GM12878 (cell line): ENCODE data around the gene TCEAL9. TPM values are rescaled to one million over a fixed set of nuclear protein-coding genes. Genes with fewer than 3 reads are reported as not detected.

Experiments used
- ATAC-seq: fragments of 200-7000 bp; cut with Tn5 transposase; 3 replicates; pipeline ENCODE4 v1.9.1; 2020; ENCODE audit warnings: mild to moderate bottlenecking, moderate library complexity
- BruUV-seq: library from RNA; stranded (reverse); fragments of 400-500 nt; replicated peaks from 2 replicates; lab custom pipeline; 2021; lab: Mats Ljungman, UMichigan
- CTCF ChIA-PET: fragments of 300-600 bp; sonication (Branson Sonifier 250); formaldehyde crosslinking; extraction: SDS; loops from one replicate; lab custom pipeline; 2021; ENCODE audit warnings: inconsistent platforms; lab: Yijun Ruan, JAX
- POLR2A ChIA-PET: fragments of 350-600 bp; formaldehyde crosslinking; extraction: SDS; loops from one replicate; lab custom pipeline; 2021; ENCODE audit warnings: inconsistent platforms; lab: Charles Lee
- RAD21 ChIA-PET: fragments of 300-600 bp; sonication (Branson Sonifier 250); formaldehyde crosslinking; loops from one replicate; lab custom pipeline; 2023; ENCODE audit warnings: antibody characterized with exemption; ENCODE audit not compliant: unreplicated experiment; lab: Charles Lee
- SMC1A ChIA-PET: fragments of 300-600 bp; sonication (Branson Sonifier 250); formaldehyde crosslinking; loops from one replicate; lab custom pipeline; 2023; ENCODE audit not compliant: unreplicated experiment, uncharacterized antibody; lab: Charles Lee
- DNase-seq: peaks from one replicate; pipeline ENCODE4 v3.0.0-alpha.2; 2011; ENCODE audit warnings: low read depth, low spot score
- FAIRE-seq: peaks from 3 replicates; lab custom pipeline; 2011; peaks lifted over from hg19 to GRCh38; lab: Jason Lieb, UNC
- H2AFZ ChIP-seq: 2 replicates; pipeline ENCODE4 v1.6.0; 2011; ENCODE audit warnings: low read depth, low read length, control low read depth; ENCODE audit not compliant: control insufficient read depth
- H3K27ac ChIP-seq: 2 replicates; pipeline ENCODE4 v1.5.1; 2011; ENCODE audit warnings: control low read depth; ENCODE audit not compliant: control insufficient read depth, insufficient read depth
- H3K27me3 ChIP-seq, 2 experiments: replicated peaks in 1 of 2; 2 replicates each; pipeline versions ENCODE4 v1.6.0 to v1.6.1; 2011; ENCODE audit warnings: low read length in 1 of 2; ENCODE audit not compliant: control insufficient read depth in 2 of 2, insufficient read depth in 2 of 2
- H3K36me3 ChIP-seq, 2 experiments: 2 replicates each; pipeline ENCODE4 v1.5.1; 2011; ENCODE audit warnings: low read length in 1 of 2; ENCODE audit not compliant: control insufficient read depth in 2 of 2, insufficient read depth in 2 of 2
- H3K4me1 ChIP-seq: 2 replicates; pipeline ENCODE4 v1.6.1; 2011; ENCODE audit warnings: mild to moderate bottlenecking, low read length, moderate library complexity, mixed read lengths; ENCODE audit not compliant: control insufficient read depth, insufficient read depth
- H3K4me2 ChIP-seq: 2 replicates; pipeline ENCODE4 v1.6.0; 2011; ENCODE audit warnings: control low read depth; ENCODE audit not compliant: control insufficient read depth, insufficient read depth
- H3K4me3 ChIP-seq: fragments of 200-600 bp; sonication (generic); 2 replicates; pipeline ENCODE4 v1.5.1; 2016
- H3K79me2 ChIP-seq: 2 replicates; pipeline ENCODE4 v1.6.0; 2011; ENCODE audit warnings: low read length; ENCODE audit not compliant: control insufficient read depth, insufficient read depth
- H3K9ac ChIP-seq: 2 replicates; pipeline ENCODE4 v1.8.0; 2011; ENCODE audit warnings: low read length, control low read depth, mixed read lengths; ENCODE audit not compliant: control insufficient read depth, insufficient read depth
- H3K9me3 ChIP-seq: replicated peaks from 3 replicates; pipeline ENCODE4 v1.5.1; 2011; ENCODE audit warnings: mild to moderate bottlenecking, low read length; ENCODE audit not compliant: control insufficient read depth, insufficient read depth
- H4K20me1 ChIP-seq: 2 replicates; pipeline ENCODE4 v1.6.0; 2011; ENCODE audit not compliant: control insufficient read depth, insufficient read depth
- EED ChIP-seq: sonication (generic); IDR thresholded peaks from 2 replicates; pipeline ENCODE4 v1.6.1; 2016; ENCODE audit warnings: antibody characterized with exemption, low read depth
- EGR1 ChIP-seq, 2 experiments: IDR thresholded peaks; 1 replicate in 1 of 2; 2 replicates in 1 of 2; pipeline ENCODE4 v1.6.1; 2011 to 2012; ENCODE audit warnings: low read depth in 2 of 2, low read length in 2 of 2, borderline replicate concordance in 1 of 2, mild to moderate bottlenecking in 1 of 2, moderate library complexity in 1 of 2
- ETV6 ChIP-seq, 2 experiments: fragments of 450-650 bp in 1 of 2; IDR thresholded peaks in 1 of 2; conservative IDR thresholded peaks in 1 of 2; 2 replicates each; pipeline ENCODE4 v1.6.1; 2014; ENCODE audit warnings: antibody characterized with exemption in 1 of 2, borderline replicate concordance in 1 of 2, low read depth in 1 of 2, mild to moderate bottlenecking in 1 of 2, moderate library complexity in 1 of 2
- MXI1 ChIP-seq: fragments of 150-350 bp; IDR thresholded peaks from 2 replicates; pipeline ENCODE4 v1.6.1; 2011; ENCODE audit warnings: low read depth, mild to moderate bottlenecking, inconsistent platforms, low read length, improper control_type of control experiment
- NR2C2 ChIP-seq: IDR thresholded peaks from 2 replicates; pipeline ENCODE4 v1.6.1; 2011; ENCODE audit warnings: borderline replicate concordance, low read depth; ENCODE audit not compliant: control insufficient read depth, insufficient read length
- POLR2AphosphoS5 ChIP-seq: IDR thresholded peaks from 2 replicates; pipeline ENCODE4 v1.6.1; 2011; ENCODE audit warnings: mild to moderate bottlenecking, low read length, inconsistent platforms
- TCF3 ChIP-seq: IDR thresholded peaks from 2 replicates; pipeline ENCODE4 v1.6.1; 2012; ENCODE audit warnings: low read depth, mild to moderate bottlenecking, low read length, borderline replicate concordance; ENCODE audit not compliant: insufficient read depth
- WRNIP1 ChIP-seq: IDR thresholded peaks from 2 replicates; pipeline ENCODE4 v1.6.1; 2011; ENCODE audit warnings: low read depth, low read length, improper control_type of control experiment, borderline replicate concordance
- WGBS: methylation state at CpG from one replicate; pipeline ENCODE4 v1.1.6; 2016; ENCODE audit warnings: low lambda C conversion rate; ENCODE audit not compliant: insufficient replicate concordance, insufficient coverage; ENCODE audit errors: missing lambda C conversion rate; 5-methylcytosine and 5-hydroxymethylcytosine counted together
- in situ Hi-C: fragments of 300-500 bp; cut with MboI; formaldehyde crosslinking; loops from 9 replicates; pipeline ENCODE4 v1.14.3; 2018; ENCODE audit warnings: mixed read lengths
- intact Hi-C: fragments of 100-400 bp; cut with micrococcal nuclease; formaldehyde crosslinking; loops from one replicate; pipeline ENCODE4 v1.14.2; 2022; ENCODE audit not compliant: unreplicated experiment
- polyA plus RNA-seq, 11 experiments: library from polyadenylated mRNA; depleted of rRNA in 4 of 11; unstranded in 6 of 11; stranded (reverse) in 5 of 11; fragments of >200 nt; fragmentation: Nextera tagmentation in 4 of 11; fragmentation: Illumina TruSeq in 1 of 11; extraction: Ambion mirVana in 4 of 11; extraction: Trizol in 1 of 11; gene quantifications; 1 replicate in 1 of 11; 2 replicates in 10 of 11; pipeline versions ENCODE4 v1.2.1 to v1.2.3, GENCODE V29; 2011 to 2016; ENCODE audit warnings: inconsistent platforms in 2 of 11, missing spikeins in 2 of 11, low read depth in 1 of 11
- total RNA-seq, 4 experiments: library from RNA; depleted of rRNA in 3 of 4; stranded (reverse); fragments of >200 nt in 3 of 4; fragmentation: Illumina TruSeq in 1 of 4; extraction: Trizol in 1 of 4; gene quantifications; 2 replicates each; pipeline versions ENCODE4 v1.2.1 to v1.2.3, GENCODE V29; 2013 to 2021
- TF ChIP-seq, protein P1 (sequence below): fragments of 450-650 bp; IDR thresholded peaks from 2 replicates; pipeline ENCODE4 v1.6.1; 2017; ENCODE audit warnings: mild to moderate bottlenecking
- TF ChIP-seq, protein P2 (sequence below): fragments of 150-350 bp; IDR thresholded peaks from 2 replicates; pipeline ENCODE4 v1.6.1; 2016; ENCODE audit warnings: low read depth, low read length

TCEAL9 gene
- total and polyA plus RNA-seq, 10 of the 15 experiments (the other 5 are each of a cell fraction or from before 2014, with no cell fraction given), result 0.39 to 2.5 (median 0.90) TPM

DNA sequence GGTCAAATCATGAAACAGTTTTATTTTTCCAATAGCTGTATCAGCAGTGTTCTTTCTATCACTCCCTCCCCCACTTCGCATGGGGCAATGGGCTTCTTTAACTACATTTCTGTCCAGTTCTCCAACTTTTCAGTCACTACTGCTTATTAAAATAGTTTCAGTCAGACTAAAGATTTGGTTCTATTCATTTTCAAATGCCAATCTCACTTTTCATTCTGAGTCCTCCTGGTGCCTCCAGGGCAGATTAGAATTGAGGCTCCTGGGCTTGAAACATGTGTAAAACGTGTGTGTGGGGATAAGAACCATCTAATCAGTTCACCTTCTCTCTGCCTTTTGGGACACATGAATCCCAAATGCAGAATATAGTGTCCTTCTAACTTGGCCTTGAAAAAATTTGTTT, 16.6 kb downstream of the TCEAL9 start:
- Histone ChIP-seq H3K4me1 (no peaks in the 10 kb centered on the region), H3K4me2 (no peak overlapping the region), H2AFZ (no peak overlapping the region), H3K4me3 (no peak overlapping the region), H3K27me3 (no peaks in the 10 kb centered on the region), H3K36me3 (no peaks in the 10 kb centered on the region), H3K9ac (no peak overlapping the region), H4K20me1 (no peaks in the 10 kb centered on the region), H3K79me2 (no peaks in the 10 kb centered on the region), H3K9me3 (no peaks in the 10 kb centered on the region), H3K27ac (no peak overlapping the region)
- ATAC-seq, result no peak
- 15% methylated on average over 2 of the region's 2 CpGs for WGBS
- DNase-seq, result no peak
- CTCF ChIA-PET, result interaction anchor here (1.1 kb wide), 1 partner anchor 162 kb away, joined by 3 read pairs; no protein-coding TSS in a partner anchor
- no TSS peak for BruUV-seq
- POLR2A ChIA-PET, result no interaction called here
- FAIRE-seq, result no peak
- RAD21 ChIA-PET, result no interaction called here
- intact Hi-C loops (no loop called here), in situ Hi-C loops (no loop called here)
- TF ChIP-seq NR2C2, result no peak
- TF ChIP-seq MXI1, result no peak
- SMC1A ChIA-PET, result no interaction called here

DNA sequence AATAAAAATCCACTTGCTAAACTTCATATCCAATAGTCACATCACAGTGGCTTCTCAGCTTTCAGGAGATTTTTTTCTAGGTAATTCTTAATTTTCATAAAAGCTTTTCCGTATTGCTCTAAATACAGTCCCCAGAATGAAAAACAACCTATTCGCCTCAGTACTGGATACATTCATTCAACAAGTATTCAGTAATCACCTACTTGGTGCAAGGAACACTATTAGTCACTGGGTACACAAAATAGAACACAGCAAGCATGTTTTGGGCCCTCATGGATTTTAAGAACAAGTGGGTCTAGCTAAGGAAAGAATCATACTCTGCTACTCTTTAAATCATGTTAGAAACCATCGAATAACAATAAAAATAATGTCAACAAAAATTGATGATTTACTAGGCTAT, 17.3 kb downstream of the TCEAL9 start:
- H3K36me3 ChIP-seq, result no peaks in the 10 kb centered on the region
- DNase-seq (no peak), ATAC-seq (no peak), FAIRE-seq (no peak)
- ChIA-PET RAD21 (no interaction called here), SMC1A (no interaction called here), CTCF (no interaction called here), POLR2A (no interaction called here)
- H3K4me3 ChIP-seq, result no peak overlapping the region
- H3K9me3 ChIP-seq, result no peaks in the 10 kb centered on the region
- H4K20me1 ChIP-seq, result no peaks in the 10 kb centered on the region
- no peak overlapping the region for H3K27ac ChIP-seq
- no peak overlapping the region for H2AFZ ChIP-seq
- H3K9ac ChIP-seq, result no peak overlapping the region
- H3K4me2 ChIP-seq, result no peak overlapping the region
- H3K27me3 ChIP-seq, result no peaks in the 10 kb centered on the region
- 24% methylated on average over 3 of the region's 3 CpGs for WGBS
- H3K4me1 ChIP-seq, result no peaks in the 10 kb centered on the region
- no peaks in the 10 kb centered on the region for H3K79me2 ChIP-seq
- intact Hi-C loops, result no loop called here
- BruUV-seq, result no TSS peak
- in situ Hi-C loops, result no loop called here
- TF ChIP-seq, protein P1, sequence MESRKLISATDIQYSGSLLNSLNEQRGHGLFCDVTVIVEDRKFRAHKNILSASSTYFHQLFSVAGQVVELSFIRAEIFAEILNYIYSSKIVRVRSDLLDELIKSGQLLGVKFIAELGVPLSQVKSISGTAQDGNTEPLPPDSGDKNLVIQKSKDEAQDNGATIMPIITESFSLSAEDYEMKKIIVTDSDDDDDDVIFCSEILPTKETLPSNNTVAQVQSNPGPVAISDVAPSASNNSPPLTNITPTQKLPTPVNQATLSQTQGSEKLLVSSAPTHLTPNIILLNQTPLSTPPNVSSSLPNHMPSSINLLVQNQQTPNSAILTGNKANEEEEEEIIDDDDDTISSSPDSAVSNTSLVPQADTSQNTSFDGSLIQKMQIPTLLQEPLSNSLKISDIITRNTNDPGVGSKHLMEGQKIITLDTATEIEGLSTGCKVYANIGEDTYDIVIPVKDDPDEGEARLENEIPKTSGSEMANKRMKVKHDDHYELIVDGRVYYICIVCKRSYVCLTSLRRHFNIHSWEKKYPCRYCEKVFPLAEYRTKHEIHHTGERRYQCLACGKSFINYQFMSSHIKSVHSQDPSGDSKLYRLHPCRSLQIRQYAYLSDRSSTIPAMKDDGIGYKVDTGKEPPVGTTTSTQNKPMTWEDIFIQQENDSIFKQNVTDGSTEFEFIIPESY, result no peak
- TF ChIP-seq EGR1 (IDR thresholded peaks at IDR 0.05; ENCODE audit: borderline replicate concordance in 1 of 2, low read depth in 2 of 2, low read length in 2 of 2), result no peak
- no peak for TF ChIP-seq WRNIP1
- TF ChIP-seq ETV6 (conservative IDR thresholded peaks at IDR 0.05 in 1 of 2, IDR thresholded peaks at IDR 0.05 in 1 of 2; ENCODE audit: borderline replicate concordance in 1 of 2, low read depth in 1 of 2), result no peak
- no peak for TF ChIP-seq POLR2AphosphoS5
- TF ChIP-seq, protein P2, sequence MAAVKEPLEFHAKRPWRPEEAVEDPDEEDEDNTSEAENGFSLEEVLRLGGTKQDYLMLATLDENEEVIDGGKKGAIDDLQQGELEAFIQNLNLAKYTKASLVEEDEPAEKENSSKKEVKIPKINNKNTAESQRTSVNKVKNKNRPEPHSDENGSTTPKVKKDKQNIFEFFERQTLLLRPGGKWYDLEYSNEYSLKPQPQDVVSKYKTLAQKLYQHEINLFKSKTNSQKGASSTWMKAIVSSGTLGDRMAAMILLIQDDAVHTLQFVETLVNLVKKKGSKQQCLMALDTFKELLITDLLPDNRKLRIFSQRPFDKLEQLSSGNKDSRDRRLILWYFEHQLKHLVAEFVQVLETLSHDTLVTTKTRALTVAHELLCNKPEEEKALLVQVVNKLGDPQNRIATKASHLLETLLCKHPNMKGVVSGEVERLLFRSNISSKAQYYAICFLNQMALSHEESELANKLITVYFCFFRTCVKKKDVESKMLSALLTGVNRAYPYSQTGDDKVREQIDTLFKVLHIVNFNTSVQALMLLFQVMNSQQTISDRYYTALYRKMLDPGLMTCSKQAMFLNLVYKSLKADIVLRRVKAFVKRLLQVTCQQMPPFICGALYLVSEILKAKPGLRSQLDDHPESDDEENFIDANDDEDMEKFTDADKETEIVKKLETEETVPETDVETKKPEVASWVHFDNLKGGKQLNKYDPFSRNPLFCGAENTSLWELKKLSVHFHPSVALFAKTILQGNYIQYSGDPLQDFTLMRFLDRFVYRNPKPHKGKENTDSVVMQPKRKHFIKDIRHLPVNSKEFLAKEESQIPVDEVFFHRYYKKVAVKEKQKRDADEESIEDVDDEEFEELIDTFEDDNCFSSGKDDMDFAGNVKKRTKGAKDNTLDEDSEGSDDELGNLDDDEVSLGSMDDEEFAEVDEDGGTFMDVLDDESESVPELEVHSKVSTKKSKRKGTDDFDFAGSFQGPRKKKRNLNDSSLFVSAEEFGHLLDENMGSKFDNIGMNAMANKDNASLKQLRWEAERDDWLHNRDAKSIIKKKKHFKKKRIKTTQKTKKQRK, result no peak
- no peak for TF ChIP-seq TCF3
- no peak for TF ChIP-seq EED
